ENCODE measurements around the gene ATP11C. TPM values are rescaled to one million over a fixed set of nuclear protein-coding genes. Genes with fewer than 3 reads are reported as not detected.

ATP11C gene
- total and polyA plus RNA-seq, 7 donors, result 2.1 to 3.9 (median 3.0) TPM

DNA sequence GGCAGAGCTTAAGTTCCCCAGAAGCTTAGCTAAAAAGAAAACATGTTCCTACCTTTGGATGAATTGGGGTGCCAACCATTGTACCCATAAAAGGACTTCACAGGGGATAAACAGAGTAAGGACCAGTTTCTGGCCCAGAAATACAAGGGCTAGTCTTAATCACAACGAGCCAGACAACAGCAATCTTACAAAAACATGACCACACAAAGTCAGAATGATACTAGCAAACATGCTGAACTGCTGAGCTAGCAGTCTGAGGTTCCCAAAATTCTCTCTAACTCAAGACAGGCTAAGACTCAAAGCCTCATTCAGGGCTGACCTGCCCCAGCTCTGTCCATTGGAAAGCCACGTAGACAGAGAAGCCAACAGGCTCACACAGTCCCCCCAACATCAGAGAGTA, 40.3 kb downstream of the ATP11C start:
- ATAC-seq (no peak), DNase-seq (no peak)
- no peaks in the 10 kb centered on the region for H3K36me3 ChIP-seq (ENCODE audit: insufficient read depth in 1 of 2, low read depth in 1 of 2)
- no peaks in the 10 kb centered on the region for H3K9me3 ChIP-seq
- TF ChIP-seq, protein P1, sequence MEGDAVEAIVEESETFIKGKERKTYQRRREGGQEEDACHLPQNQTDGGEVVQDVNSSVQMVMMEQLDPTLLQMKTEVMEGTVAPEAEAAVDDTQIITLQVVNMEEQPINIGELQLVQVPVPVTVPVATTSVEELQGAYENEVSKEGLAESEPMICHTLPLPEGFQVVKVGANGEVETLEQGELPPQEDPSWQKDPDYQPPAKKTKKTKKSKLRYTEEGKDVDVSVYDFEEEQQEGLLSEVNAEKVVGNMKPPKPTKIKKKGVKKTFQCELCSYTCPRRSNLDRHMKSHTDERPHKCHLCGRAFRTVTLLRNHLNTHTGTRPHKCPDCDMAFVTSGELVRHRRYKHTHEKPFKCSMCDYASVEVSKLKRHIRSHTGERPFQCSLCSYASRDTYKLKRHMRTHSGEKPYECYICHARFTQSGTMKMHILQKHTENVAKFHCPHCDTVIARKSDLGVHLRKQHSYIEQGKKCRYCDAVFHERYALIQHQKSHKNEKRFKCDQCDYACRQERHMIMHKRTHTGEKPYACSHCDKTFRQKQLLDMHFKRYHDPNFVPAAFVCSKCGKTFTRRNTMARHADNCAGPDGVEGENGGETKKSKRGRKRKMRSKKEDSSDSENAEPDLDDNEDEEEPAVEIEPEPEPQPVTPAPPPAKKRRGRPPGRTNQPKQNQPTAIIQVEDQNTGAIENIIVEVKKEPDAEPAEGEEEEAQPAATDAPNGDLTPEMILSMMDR (IDR thresholded peaks at IDR 0.05), result no peak
- intact Hi-C loops (cut with DNase I), result no loop called here
- no peak overlapping the region for H3K27ac ChIP-seq
- 62 to 85% (median 83%) methylated on average over 2 of the region's 2 CpGs for WGBS, 3 donors
- no peaks in the 10 kb centered on the region for H3K4me1 ChIP-seq
- H3K27me3 ChIP-seq (ENCODE audit: insufficient read depth in 3 of 3, low read length in 2 of 3), result no peaks in the 10 kb centered on the region
- H3K4me3 ChIP-seq, result no peak overlapping the region

DNA sequence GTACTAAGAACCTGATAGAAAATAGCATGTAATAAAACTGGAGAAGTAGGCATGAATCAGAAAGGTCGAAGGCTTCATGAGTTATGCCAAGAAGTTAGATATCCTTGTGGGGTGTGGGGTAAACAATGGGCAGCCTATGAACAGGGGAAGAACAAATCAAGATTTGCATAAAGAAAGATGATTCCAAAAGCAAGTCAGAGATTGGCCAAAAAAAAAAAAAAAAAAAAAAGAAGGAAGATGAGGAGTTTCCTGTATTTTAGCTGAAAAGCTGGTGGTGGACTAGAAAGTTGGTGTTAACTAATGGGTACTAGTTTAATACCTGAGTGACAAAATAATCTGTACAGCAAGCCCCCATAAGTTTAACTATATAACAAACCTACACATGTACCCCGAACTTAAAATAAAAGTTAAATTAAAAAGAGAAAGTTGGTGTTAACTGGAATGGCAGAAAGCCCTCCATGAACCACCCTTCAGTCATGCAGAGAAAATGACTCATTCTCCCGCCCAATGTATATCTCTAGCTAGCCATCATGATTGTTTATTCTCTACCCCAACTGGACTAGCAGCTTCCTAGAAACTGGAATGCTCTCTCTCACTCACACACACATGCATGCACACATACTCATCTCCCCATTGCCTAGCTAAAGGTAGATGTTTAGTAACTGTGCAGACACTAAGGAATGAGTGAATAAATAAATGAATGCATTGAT, 41.7 kb downstream of the ATP11C start:
- Histone ChIP-seq H3K27me3 (ENCODE audit: insufficient read depth in 3 of 3, low read length in 2 of 3) (no peaks in the 10 kb centered on the region), H3K9me3 (no peaks in the 10 kb centered on the region), H3K4me3 (no peak overlapping the region), H3K36me3 (ENCODE audit: insufficient read depth in 1 of 2, low read depth in 1 of 2) (no peaks in the 10 kb centered on the region), H3K27ac (no peak overlapping the region), H3K4me1 (no peaks in the 10 kb centered on the region)
- intact Hi-C loops (cut with DNase I), result no loop called here
- ATAC-seq (no peak), DNase-seq (no peak)
- WGBS, 3 donors, result 78 to 89% (median 84%) methylated on average over 3 of the region's 3 CpGs
- TF ChIP-seq, protein P1 (IDR thresholded peaks at IDR 0.05), result no peak

DNA sequence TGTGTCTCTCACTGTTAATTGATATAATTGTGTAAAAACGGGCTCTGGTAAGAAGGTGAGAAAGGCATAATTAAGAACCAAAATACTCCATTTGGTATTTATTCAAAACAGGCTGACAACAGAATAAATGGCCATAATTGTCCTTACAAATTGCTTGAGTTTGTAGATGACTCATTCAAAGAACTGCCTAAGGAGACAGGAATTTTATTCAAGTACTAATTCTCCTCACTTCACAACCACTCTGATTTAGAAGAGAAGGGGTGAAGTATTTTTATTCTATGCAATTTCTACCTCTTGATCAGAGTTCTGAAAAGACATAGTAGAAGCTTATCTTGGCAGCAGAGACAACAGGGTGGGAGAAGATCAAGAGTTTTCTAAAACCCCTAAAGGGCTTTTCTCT, 43.1 kb downstream of the ATP11C start:
- ATAC-seq, result no peak
- 36 to 71% (median 57%) methylated on average over 1 of the region's 1 CpG for WGBS, 3 donors
- no peak for DNase-seq
- intact Hi-C loops (cut with DNase I), result no loop called here
- TF ChIP-seq, protein P1 (IDR thresholded peaks at IDR 0.05), result no peak
- Histone ChIP-seq H3K4me1 (no peaks in the 10 kb centered on the region), H3K4me3 (no peak overlapping the region), H3K27me3 (ENCODE audit: insufficient read depth in 3 of 3, low read length in 2 of 3) (no peaks in the 10 kb centered on the region), H3K9me3 (no peaks in the 10 kb centered on the region), H3K36me3 (ENCODE audit: insufficient read depth in 1 of 2, low read depth in 1 of 2) (no peaks in the 10 kb centered on the region), H3K27ac (no peak overlapping the region)

DNA sequence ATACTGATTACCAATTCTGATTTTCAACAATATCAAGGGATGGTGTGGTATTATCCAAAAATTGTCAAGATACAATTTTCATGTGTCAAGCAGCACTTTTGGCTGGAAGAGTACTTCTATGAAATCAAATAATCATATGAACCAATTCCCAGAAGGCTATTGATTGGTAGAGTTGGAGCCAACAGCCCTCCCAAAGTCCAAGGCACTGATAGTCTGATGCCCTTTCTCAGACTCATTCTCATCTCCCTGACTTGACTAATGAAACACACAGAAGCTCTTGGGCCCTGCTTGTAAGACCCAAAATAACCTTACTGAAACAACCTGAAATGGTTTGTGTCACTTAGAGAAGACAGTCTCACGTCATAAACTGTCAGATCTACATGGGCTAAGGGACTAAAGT, 48.9 kb downstream of the ATP11C start:
- no peaks in the 10 kb centered on the region for H3K27me3 ChIP-seq (ENCODE audit: insufficient read depth in 3 of 3, low read length in 2 of 3)
- 60 to 100% (median 97%) methylated on average over 1 of the region's 1 CpG for WGBS, 3 donors
- no peaks in the 10 kb centered on the region for H3K4me1 ChIP-seq
- intact Hi-C loops (cut with DNase I), result no loop called here
- no peak overlapping the region for H3K4me3 ChIP-seq
- no peaks in the 10 kb centered on the region for H3K9me3 ChIP-seq
- ATAC-seq (no peak), DNase-seq (no peak)
- H3K36me3 ChIP-seq (ENCODE audit: insufficient read depth in 1 of 2, low read depth in 1 of 2), result no peaks in the 10 kb centered on the region
- no peak overlapping the region for H3K27ac ChIP-seq
- TF ChIP-seq, protein P1 (IDR thresholded peaks at IDR 0.05), result no peak

DNA sequence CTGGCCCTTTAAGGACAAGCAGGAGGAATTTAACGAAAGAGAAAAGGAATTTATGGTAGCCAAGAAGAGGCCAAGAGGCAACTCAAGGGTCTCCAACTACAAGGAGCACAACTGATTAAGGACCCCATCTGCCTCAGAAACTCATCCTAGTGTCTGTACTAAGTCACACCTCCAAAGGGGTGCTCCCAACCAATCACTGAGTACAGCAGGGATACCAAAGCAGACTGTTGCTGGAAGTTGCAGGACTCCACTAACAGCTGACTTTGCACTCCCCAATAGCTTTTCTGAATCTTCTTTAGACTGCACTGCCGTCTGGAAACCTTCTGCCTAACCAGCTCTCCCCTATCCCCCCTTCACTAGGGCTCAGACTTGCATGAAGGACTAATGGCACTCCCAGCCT, 50.6 kb downstream of the ATP11C start:
- ATAC-seq, result no peak
- no peak overlapping the region for H3K27ac ChIP-seq

More for the DNA sequence above, 50.6 kb downstream of the ATP11C start:
- Histone ChIP-seq H3K4me1 (no peaks in the 10 kb centered on the region), H3K4me3 (no peak overlapping the region), H3K36me3 (ENCODE audit: insufficient read depth in 1 of 2, low read depth in 1 of 2) (no peaks in the 10 kb centered on the region), H3K27me3 (ENCODE audit: insufficient read depth in 3 of 3, low read length in 2 of 3) (no peaks in the 10 kb centered on the region), H3K9me3 (no peaks in the 10 kb centered on the region)
- DNase-seq, result no peak
- 35 to 52% (median 50%) methylated on average over 2 of the region's 2 CpGs for WGBS, 3 donors
- TF ChIP-seq, protein P1 (IDR thresholded peaks at IDR 0.05), result no peak
- intact Hi-C loops (cut with DNase I), result no loop called here

Measured in psoas muscle (tissue), 8 donors.